Measurements from ENCODE around the gene BIN1. TPM values are rescaled to one million over a fixed set of nuclear protein-coding genes. Genes with fewer than 3 reads are reported as not detected.

The BIN1 gene
- total and polyA plus RNA-seq, 12 donors, result 62.1 to 207 (median 125) TPM

- 85 to 94% (median 94%) methylated on average over 8 to 10 of the region's 10 CpGs for WGBS, 4 donors
- H3K36me3 ChIP-seq (replicated peaks in 1 of 2), result peaks cover 0 to 62% of the 10 kb centered on the region in 2 donors
These were observed 47.4 kb downstream of the BIN1 start for GRCh38 chr2:127059559-127059958.

GRCh38 chr2:127058954-127059252 lies 48.1 kb downstream of the BIN1 start:
- H3K27me3 ChIP-seq, result no peaks in the 10 kb centered on the region
- no peak overlapping the region for H3K27ac ChIP-seq
- DNase-seq, result no peak
- WGBS, 4 donors, result 82 to 88% (median 84%) methylated on average over 14 of the region's 14 CpGs
- TF ChIP-seq POLR2A (IDR thresholded peaks at IDR 0.05) (no peak), CTCF (IDR thresholded peaks at IDR 0.05) (no peak)
- peaks cover 0 to 62% of the 10 kb centered on the region in 2 donors for H3K36me3 ChIP-seq (replicated peaks in 1 of 2)
- no peaks in the 10 kb centered on the region for H3K9me3 ChIP-seq (replicated peaks in 1 of 3)
- no peak overlapping the region for H3K4me3 ChIP-seq
- peaks cover 0 to under 1% of the 10 kb centered on the region in 2 donors for H3K4me1 ChIP-seq (replicated peaks in 1 of 2)
- intact Hi-C loops (cut with DNase I), result no loop called here

More at GRCh38 chr2:127059559-127059958, 47.4 kb downstream of the BIN1 start:
- H3K27ac ChIP-seq, result no peak overlapping the region
- no peak overlapping the region for H3K4me3 ChIP-seq
- H3K27me3 ChIP-seq, result no peaks in the 10 kb centered on the region
- peaks cover 5 to 7% of the 10 kb centered on the region in 2 donors for H3K4me1 ChIP-seq (replicated peaks in 1 of 2)
- intact Hi-C loops (cut with DNase I), result no loop called here
- no peaks in the 10 kb centered on the region for H3K9me3 ChIP-seq (replicated peaks in 1 of 3)
- no peak for DNase-seq
- TF ChIP-seq POLR2A (IDR thresholded peaks at IDR 0.05), result no peak
- TF ChIP-seq CTCF (IDR thresholded peaks at IDR 0.05), result no peak

GRCh38 chr2:127058246-127058953 lies 48.6 kb downstream of the BIN1 start:
- no peaks in the 10 kb centered on the region for H3K9me3 ChIP-seq (replicated peaks in 1 of 3)
- H3K27ac ChIP-seq, result no peak overlapping the region
- no peaks in the 10 kb centered on the region for H3K4me1 ChIP-seq (replicated peaks in 1 of 2)
- peaks cover 0 to 62% of the 10 kb centered on the region in 2 donors for H3K36me3 ChIP-seq (replicated peaks in 1 of 2)
- H3K27me3 ChIP-seq, result no peaks in the 10 kb centered on the region
- DNase-seq, result no peak
- TF ChIP-seq CTCF (IDR thresholded peaks at IDR 0.05), result no peak
- TF ChIP-seq POLR2A (IDR thresholded peaks at IDR 0.05), result no peak
- H3K4me3 ChIP-seq, result no peak overlapping the region
- intact Hi-C loops (cut with DNase I), result no loop called here
- WGBS, 4 donors, result 84 to 91% (median 87%) methylated on average over 7 to 11 of the region's 11 CpGs

GRCh38 chr2:127057371-127058245 lies 49.3 kb downstream of the BIN1 start:
- 83 to 93% (median 90%) methylated on average over 24 to 31 of the region's 31 CpGs for WGBS, 4 donors

More at GRCh38 chr2:127057371-127058245, 49.3 kb downstream of the BIN1 start:
- DNase-seq, result no peak
- no peaks in the 10 kb centered on the region for H3K27me3 ChIP-seq
- H3K36me3 ChIP-seq (replicated peaks in 1 of 2), result peaks cover 0 to 57% of the 10 kb centered on the region in 2 donors
- no peaks in the 10 kb centered on the region for H3K9me3 ChIP-seq (replicated peaks in 1 of 3)
- H3K27ac ChIP-seq, result no peak overlapping the region
- intact Hi-C loops (cut with DNase I), result no loop called here
- H3K4me3 ChIP-seq, result no peak overlapping the region
- H3K4me1 ChIP-seq (replicated peaks in 1 of 2), result no peaks in the 10 kb centered on the region
- TF ChIP-seq POLR2A (IDR thresholded peaks at IDR 0.05) (no peak), CTCF (IDR thresholded peaks at IDR 0.05) (no peak)
